GM23338 (cell line): Measurements from ENCODE around the gene TMEM178A.

Source experiments
- CREB1 ChIP-seq: fragments of 250-450 bp; sonication (Bioruptor Pico); IDR thresholded peaks from 2 replicates; pipeline ENCODE4 v1.5.0; 2020; ENCODE audit warnings: low read depth, mild to moderate bottlenecking, moderate library complexity
- ETS1 ChIP-seq: IDR thresholded peaks from 2 replicates; pipeline ENCODE4 v1.6.1; 2016; ENCODE audit warnings: antibody characterized with exemption
- EZH2 ChIP-seq: fragments of 200-600 bp; sonication (generic); IDR thresholded peaks from one replicate; pipeline ENCODE4 v1.8.0; 2017; ENCODE audit warnings: antibody characterized with exemption, mild to moderate bottlenecking, low read depth; ENCODE audit not compliant: unreplicated experiment
- EZH2phosphoT487 ChIP-seq: fragments of 200-600 bp; sonication (generic); IDR thresholded peaks from one replicate; pipeline ENCODE4 v1.8.1; 2018; ENCODE audit warnings: antibody characterized with exemption; ENCODE audit not compliant: unreplicated experiment
- JUNB ChIP-seq: IDR thresholded peaks from one replicate; pipeline ENCODE4 v1.6.1; 2016; ENCODE audit warnings: antibody characterized with exemption; ENCODE audit not compliant: unreplicated experiment
- POLR2AphosphoS5 ChIP-seq: IDR thresholded peaks from 2 replicates; pipeline ENCODE4 v1.6.1; 2016; ENCODE audit warnings: antibody characterized with exemption, low read depth
- STAT1 ChIP-seq: IDR thresholded peaks from one replicate; pipeline ENCODE4 v1.6.1; 2016; ENCODE audit warnings: antibody characterized with exemption; ENCODE audit not compliant: unreplicated experiment
- ZNF114 ChIP-seq: fragments of 250-450 bp; sonication (Bioruptor Pico); IDR thresholded peaks from 2 replicates; pipeline ENCODE4 v1.5.0; 2020; ENCODE audit warnings: mild to moderate bottlenecking, moderate library complexity
- ZNF331 ChIP-seq: fragments of 250-450 bp; sonication (Bioruptor Pico); IDR thresholded peaks from 2 replicates; pipeline ENCODE4 v1.5.0; 2020; ENCODE audit warnings: low read depth, mild to moderate bottlenecking, moderate library complexity
- ZNF462 ChIP-seq: fragments of 250-450 bp; sonication (Bioruptor Pico); IDR thresholded peaks from 2 replicates; pipeline ENCODE4 v1.5.0; 2020; ENCODE audit warnings: mild to moderate bottlenecking, moderate library complexity
- TF ChIP-seq, protein P1 (sequence below), 2 experiments: fragments of 200-600 bp in 1 of 2; sonication (generic) in 1 of 2; conservative IDR thresholded peaks; 2 replicates each; pipeline versions ENCODE4 v1.5.1 to v1.6.1; 2016 to 2017; ENCODE audit warnings: antibody characterized with exemption in 2 of 2, low read depth in 2 of 2, mild to moderate bottlenecking in 2 of 2, moderate library complexity in 1 of 2
- TF ChIP-seq, protein P2 (sequence below): IDR thresholded peaks from one replicate; pipeline ENCODE4 v1.6.1; 2018; ENCODE audit warnings: antibody characterized with exemption; ENCODE audit not compliant: unreplicated experiment

- TF ChIP-seq, protein P1, sequence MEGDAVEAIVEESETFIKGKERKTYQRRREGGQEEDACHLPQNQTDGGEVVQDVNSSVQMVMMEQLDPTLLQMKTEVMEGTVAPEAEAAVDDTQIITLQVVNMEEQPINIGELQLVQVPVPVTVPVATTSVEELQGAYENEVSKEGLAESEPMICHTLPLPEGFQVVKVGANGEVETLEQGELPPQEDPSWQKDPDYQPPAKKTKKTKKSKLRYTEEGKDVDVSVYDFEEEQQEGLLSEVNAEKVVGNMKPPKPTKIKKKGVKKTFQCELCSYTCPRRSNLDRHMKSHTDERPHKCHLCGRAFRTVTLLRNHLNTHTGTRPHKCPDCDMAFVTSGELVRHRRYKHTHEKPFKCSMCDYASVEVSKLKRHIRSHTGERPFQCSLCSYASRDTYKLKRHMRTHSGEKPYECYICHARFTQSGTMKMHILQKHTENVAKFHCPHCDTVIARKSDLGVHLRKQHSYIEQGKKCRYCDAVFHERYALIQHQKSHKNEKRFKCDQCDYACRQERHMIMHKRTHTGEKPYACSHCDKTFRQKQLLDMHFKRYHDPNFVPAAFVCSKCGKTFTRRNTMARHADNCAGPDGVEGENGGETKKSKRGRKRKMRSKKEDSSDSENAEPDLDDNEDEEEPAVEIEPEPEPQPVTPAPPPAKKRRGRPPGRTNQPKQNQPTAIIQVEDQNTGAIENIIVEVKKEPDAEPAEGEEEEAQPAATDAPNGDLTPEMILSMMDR (conservative IDR thresholded peaks at IDR 0.05; ENCODE audit: low read depth in 2 of 2) = no peak
- no peak for TF ChIP-seq STAT1
- no peak for TF ChIP-seq POLR2AphosphoS5
- TF ChIP-seq, protein P2, sequence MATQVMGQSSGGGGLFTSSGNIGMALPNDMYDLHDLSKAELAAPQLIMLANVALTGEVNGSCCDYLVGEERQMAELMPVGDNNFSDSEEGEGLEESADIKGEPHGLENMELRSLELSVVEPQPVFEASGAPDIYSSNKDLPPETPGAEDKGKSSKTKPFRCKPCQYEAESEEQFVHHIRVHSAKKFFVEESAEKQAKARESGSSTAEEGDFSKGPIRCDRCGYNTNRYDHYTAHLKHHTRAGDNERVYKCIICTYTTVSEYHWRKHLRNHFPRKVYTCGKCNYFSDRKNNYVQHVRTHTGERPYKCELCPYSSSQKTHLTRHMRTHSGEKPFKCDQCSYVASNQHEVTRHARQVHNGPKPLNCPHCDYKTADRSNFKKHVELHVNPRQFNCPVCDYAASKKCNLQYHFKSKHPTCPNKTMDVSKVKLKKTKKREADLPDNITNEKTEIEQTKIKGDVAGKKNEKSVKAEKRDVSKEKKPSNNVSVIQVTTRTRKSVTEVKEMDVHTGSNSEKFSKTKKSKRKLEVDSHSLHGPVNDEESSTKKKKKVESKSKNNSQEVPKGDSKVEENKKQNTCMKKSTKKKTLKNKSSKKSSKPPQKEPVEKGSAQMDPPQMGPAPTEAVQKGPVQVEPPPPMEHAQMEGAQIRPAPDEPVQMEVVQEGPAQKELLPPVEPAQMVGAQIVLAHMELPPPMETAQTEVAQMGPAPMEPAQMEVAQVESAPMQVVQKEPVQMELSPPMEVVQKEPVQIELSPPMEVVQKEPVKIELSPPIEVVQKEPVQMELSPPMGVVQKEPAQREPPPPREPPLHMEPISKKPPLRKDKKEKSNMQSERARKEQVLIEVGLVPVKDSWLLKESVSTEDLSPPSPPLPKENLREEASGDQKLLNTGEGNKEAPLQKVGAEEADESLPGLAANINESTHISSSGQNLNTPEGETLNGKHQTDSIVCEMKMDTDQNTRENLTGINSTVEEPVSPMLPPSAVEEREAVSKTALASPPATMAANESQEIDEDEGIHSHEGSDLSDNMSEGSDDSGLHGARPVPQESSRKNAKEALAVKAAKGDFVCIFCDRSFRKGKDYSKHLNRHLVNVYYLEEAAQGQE = no peak
- no peak for TF ChIP-seq ZNF331 (CRISPR knock-in tag)
- no peak for TF ChIP-seq EZH2
- no peak for TF ChIP-seq CREB1
- no peak for TF ChIP-seq EZH2phosphoT487
- no peak for TF ChIP-seq ETS1
- TF ChIP-seq ZNF462 (CRISPR knock-in tag) = no peak
- no peak for TF ChIP-seq JUNB
- TF ChIP-seq ZNF114 = no peak
Observed at GRCh38 chr2:39762448-39762847, 96.7 kb downstream of the TMEM178A start.
